Measurements from ENCODE around the gene LITAFD. TPM values are rescaled to one million over a fixed set of nuclear protein-coding genes. Genes with fewer than 3 reads are reported as not detected.
"Not testable (repeated sequence)": the region's sequence is repeated elsewhere in the genome, so short reads cannot be mapped to it uniquely, and the experiment has no call there.

Gene LITAFD
- polyA plus RNA-seq, 1 donor from 2014 or later = not detected

DNA sequence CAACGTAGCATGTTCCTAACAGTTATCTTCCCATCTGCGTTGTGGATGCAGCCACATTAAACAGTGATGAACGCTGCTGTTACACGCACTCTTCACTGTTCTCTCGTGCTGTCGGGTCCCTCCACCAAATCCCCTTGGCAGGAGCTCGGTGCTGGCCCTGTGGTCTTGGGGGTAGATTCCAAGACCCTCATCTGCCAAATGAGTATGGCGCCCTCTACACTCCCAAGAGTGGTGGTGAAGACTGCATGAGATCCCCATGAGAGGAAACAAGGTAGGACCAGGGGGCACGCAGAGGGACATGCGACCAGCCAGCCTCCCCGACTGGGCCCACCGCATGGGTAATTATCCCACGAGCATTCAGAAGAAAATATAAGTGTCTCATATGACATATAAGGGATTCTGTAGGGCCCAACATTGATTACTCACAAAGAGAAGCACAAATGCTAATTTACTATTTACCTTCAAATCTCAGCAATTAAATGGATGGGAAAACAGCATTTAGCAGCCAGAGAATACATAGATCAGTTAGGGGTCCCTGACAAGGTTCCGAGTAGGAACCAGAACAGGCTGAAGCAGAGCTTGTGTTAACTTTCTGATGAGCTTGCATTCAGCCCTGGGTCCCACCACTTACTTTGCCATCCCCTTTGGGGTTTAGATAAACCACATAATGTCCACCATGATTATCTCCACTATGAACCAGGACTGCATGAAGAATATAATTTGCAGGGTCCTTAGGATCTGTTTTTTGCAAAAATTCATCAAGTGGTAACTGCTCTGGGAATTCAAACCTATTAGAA is 23.8 kb downstream of the LITAFD start:
- peaks cover 0 to 1% (median 1%) of the 10 kb centered on the region in 3 donors for H3K4me1 Mint-ChIP-seq
- peaks cover 6% of the 10 kb centered on the region for H3K36me3 Mint-ChIP-seq
- peak overlapping the region in 1 of 4 donors; percentile 12 for H3K4me3 Mint-ChIP-seq
- H3K9me3 Mint-ChIP-seq = no peaks in the 10 kb centered on the region
- H3K27me3 Mint-ChIP-seq = no peaks in the 10 kb centered on the region
- peak overlapping the region in 1 of 3 donors; percentile 71 for H3K27ac Mint-ChIP-seq

GRCh38 chr16:8907096-8907495 is 24.9 kb downstream of the LITAFD start:
- no peaks in the 10 kb centered on the region for H3K9me3 Mint-ChIP-seq
- peaks cover 6% of the 10 kb centered on the region for H3K36me3 Mint-ChIP-seq
- no peaks in the 10 kb centered on the region for H3K27me3 Mint-ChIP-seq
- H3K4me3 Mint-ChIP-seq = no peak overlapping the region
- peaks cover 0 to 5% (median 1%) of the 10 kb centered on the region in 3 donors for H3K4me1 Mint-ChIP-seq
- H3K27ac Mint-ChIP-seq = peak overlapping the region in 1 of 3 donors; percentile 71

DNA sequence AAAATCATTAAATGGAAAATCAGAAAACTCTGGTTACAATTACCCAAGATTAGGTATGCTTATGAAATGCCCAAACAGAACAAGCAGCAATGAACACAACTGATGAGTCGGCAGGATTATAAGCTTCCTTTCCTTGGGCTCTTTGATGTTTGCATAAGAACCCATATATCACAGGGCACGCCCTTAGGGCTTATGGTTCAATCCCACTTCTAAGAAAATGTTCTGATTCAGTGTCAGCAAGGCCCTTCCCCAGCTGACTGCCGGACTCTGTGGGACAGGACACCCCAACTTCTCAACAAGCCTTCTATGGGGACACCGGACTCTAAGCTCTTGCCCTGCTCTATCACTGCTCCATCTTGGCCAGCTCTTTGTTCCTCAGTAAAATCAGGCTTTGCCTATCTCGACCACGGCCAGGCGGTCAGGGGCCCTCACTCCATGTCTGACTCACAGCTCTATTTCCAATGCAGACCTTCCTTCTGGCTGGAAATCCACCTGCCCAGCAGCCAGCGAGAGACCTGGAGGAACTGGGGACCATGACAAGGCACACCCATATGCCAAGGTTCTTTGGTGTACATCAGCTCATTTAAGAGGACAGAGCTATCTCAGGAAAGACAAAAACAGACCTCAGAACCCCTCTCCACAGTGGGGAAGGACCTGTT is 26.8 kb downstream of the LITAFD start:
- peak overlapping the region in 1 of 3 donors; percentile 64 for H3K27ac Mint-ChIP-seq
- no peaks in the 10 kb centered on the region for H3K9me3 Mint-ChIP-seq
- H3K4me1 Mint-ChIP-seq = peaks cover 0 to 5% (median 1%) of the 10 kb centered on the region in 3 donors
- no peaks in the 10 kb centered on the region for H3K27me3 Mint-ChIP-seq
- no peak overlapping the region for H3K4me3 Mint-ChIP-seq
- no peaks in the 10 kb centered on the region for H3K36me3 Mint-ChIP-seq

DNA sequence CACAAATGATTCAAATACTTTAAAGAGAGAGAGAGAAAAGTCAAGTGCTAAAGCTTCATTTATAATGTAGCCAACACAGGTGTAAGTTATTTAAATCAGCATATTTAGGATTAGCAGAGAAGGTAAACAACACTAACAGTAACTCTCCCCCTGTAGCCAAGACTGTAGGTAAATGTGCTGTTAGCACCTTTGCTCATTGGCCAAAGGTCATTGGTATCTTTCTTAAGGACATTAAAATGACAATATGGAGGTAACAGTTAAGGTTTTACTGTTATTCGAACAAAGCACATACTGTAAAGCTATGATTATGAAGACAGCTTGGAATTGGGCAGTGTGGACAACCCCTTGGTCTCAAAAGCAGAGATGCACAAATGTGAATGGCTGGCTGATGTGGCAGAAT is 28.7 kb downstream of the LITAFD start:
- H3K27me3 Mint-ChIP-seq = no peaks in the 10 kb centered on the region

GRCh38 chr16:8912793-8913192 is 30.6 kb downstream of the LITAFD start:
- no peaks in the 10 kb centered on the region for H3K36me3 Mint-ChIP-seq
- no peak overlapping the region for H3K27ac Mint-ChIP-seq
- H3K9me3 Mint-ChIP-seq = no peaks in the 10 kb centered on the region
- no peaks in the 10 kb centered on the region for H3K27me3 Mint-ChIP-seq
- peaks cover 1 to 9% (median 7%) of the 10 kb centered on the region in 3 donors for H3K4me1 Mint-ChIP-seq
- H3K4me3 Mint-ChIP-seq = no peak overlapping the region

More for the DNA sequence above, 28.7 kb downstream of the LITAFD start:
- Mint-ChIP-seq H3K9me3 (no peaks in the 10 kb centered on the region), H3K4me1 (peaks cover 0 to 5% (median 1%) of the 10 kb centered on the region in 3 donors), H3K27ac (no peak overlapping the region), H3K36me3 (no peaks in the 10 kb centered on the region), H3K4me3 (no peak overlapping the region)

DNA sequence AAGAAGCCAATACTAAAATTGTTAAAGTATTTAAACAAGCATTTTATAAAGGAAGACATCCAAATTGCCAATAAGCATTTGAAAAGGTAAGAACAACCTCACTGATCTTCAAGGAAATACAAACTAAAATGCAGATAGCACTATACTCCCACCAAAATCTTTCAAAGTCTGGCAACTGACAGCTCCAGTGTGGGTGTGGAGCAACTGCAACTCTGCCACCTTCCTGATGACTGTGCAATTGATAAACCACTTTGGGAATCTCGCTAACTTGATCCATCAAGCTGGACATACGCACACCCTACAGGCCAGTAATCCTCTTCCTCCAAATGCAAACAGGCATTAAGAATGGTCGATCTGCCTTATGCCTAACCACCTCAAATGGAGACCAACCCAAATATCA is 31.9 kb downstream of the LITAFD start:
- Mint-ChIP-seq H3K4me3 (no peak overlapping the region), H3K9me3 (no peaks in the 10 kb centered on the region), H3K27me3 (no peaks in the 10 kb centered on the region), H3K4me1 (peaks cover 1 to 9% (median 7%) of the 10 kb centered on the region in 3 donors), H3K27ac (peak overlapping the region in 1 of 3 donors; percentile 53), H3K36me3 (peaks cover 2% of the 10 kb centered on the region)

GRCh38 chr16:8915722-8916301 is 33.7 kb downstream of the LITAFD start:
- Mint-ChIP-seq H3K27me3 (no peaks in the 10 kb centered on the region), H3K36me3 (peaks cover 8% of the 10 kb centered on the region), H3K27ac (peak overlapping the region in 1 of 3 donors; percentile 61), H3K4me1 (peaks cover 0 to 13% (median 9%) of the 10 kb centered on the region in 3 donors), H3K4me3 (no peak overlapping the region), H3K9me3 (no peaks in the 10 kb centered on the region)

GRCh38 chr16:8916541-8917225 is 34.5 kb downstream of the LITAFD start:
- peaks cover 8% of the 10 kb centered on the region for H3K36me3 Mint-ChIP-seq
- peaks cover 0 to 13% (median 8%) of the 10 kb centered on the region in 3 donors for H3K4me1 Mint-ChIP-seq
- no peak overlapping the region for H3K4me3 Mint-ChIP-seq
- H3K9me3 Mint-ChIP-seq = no peaks in the 10 kb centered on the region
- H3K27ac Mint-ChIP-seq = peak overlapping the region in 2 of 3 donors; percentile 26 to 77
- H3K27me3 Mint-ChIP-seq = no peaks in the 10 kb centered on the region

GRCh38 chr16:8917336-8917735 is 35.2 kb downstream of the LITAFD start:
- H3K27me3 Mint-ChIP-seq, H3K9me3 Mint-ChIP-seq, H3K4me3 Mint-ChIP-seq, H3K36me3 Mint-ChIP-seq: not testable (repeated sequence)
- Mint-ChIP-seq H3K4me1 (peaks cover 0 to 13% (median 8%) of the 10 kb centered on the region in 3 donors), H3K27ac (peak overlapping the region in 2 of 3 donors; percentile 26 to 77)

GRCh38 chr16:8919089-8919933 is 37.2 kb downstream of the LITAFD start:
- peaks cover 8% of the 10 kb centered on the region for H3K36me3 Mint-ChIP-seq
- H3K27me3 Mint-ChIP-seq = no peaks in the 10 kb centered on the region
- H3K27ac Mint-ChIP-seq = peak overlapping the region; percentile 39 to 69 (median 58)
- H3K4me3 Mint-ChIP-seq = peak overlapping the region in 3 of 4 donors; percentile 5 to 29 (median 16)
- H3K9me3 Mint-ChIP-seq = no peaks in the 10 kb centered on the region
- H3K4me1 Mint-ChIP-seq = peaks cover 6 to 17% (median 11%) of the 10 kb centered on the region in 3 donors

GRCh38 chr16:8919934-8920462 is 37.8 kb downstream of the LITAFD start:
- Mint-ChIP-seq H3K36me3 (peaks cover 8% of the 10 kb centered on the region), H3K27ac (peak overlapping the region in 1 of 3 donors; percentile 58), H3K9me3 (no peaks in the 10 kb centered on the region), H3K4me3 (no peak overlapping the region), H3K27me3 (no peaks in the 10 kb centered on the region), H3K4me1 (peaks cover 7 to 21% (median 15%) of the 10 kb centered on the region in 3 donors)

GRCh38 chr16:8920645-8921346 is 38.6 kb downstream of the LITAFD start:
- peak overlapping the region in 1 of 4 donors; percentile 45 for H3K4me3 Mint-ChIP-seq
- H3K27ac Mint-ChIP-seq = peak overlapping the region in 1 of 3 donors; percentile 86
- peaks cover 7 to 21% (median 19%) of the 10 kb centered on the region in 3 donors for H3K4me1 Mint-ChIP-seq
- no peaks in the 10 kb centered on the region for H3K9me3 Mint-ChIP-seq
- peaks cover 8% of the 10 kb centered on the region for H3K36me3 Mint-ChIP-seq
- H3K27me3 Mint-ChIP-seq = no peaks in the 10 kb centered on the region

- peaks cover 8% of the 10 kb centered on the region for H3K36me3 Mint-ChIP-seq
- H3K4me1 Mint-ChIP-seq = peaks cover 7 to 22% (median 21%) of the 10 kb centered on the region in 3 donors
- no peaks in the 10 kb centered on the region for H3K9me3 Mint-ChIP-seq
- peak overlapping the region in 1 of 4 donors; percentile 45 for H3K4me3 Mint-ChIP-seq
- peak overlapping the region in 1 of 3 donors; percentile 86 for H3K27ac Mint-ChIP-seq
- H3K27me3 Mint-ChIP-seq = no peaks in the 10 kb centered on the region
Observed at GRCh38 chr16:8921347-8921984, 39.3 kb downstream of the LITAFD start.
